ENCODE measurements around the gene PDE8B.

Gene PDE8B, protein sequence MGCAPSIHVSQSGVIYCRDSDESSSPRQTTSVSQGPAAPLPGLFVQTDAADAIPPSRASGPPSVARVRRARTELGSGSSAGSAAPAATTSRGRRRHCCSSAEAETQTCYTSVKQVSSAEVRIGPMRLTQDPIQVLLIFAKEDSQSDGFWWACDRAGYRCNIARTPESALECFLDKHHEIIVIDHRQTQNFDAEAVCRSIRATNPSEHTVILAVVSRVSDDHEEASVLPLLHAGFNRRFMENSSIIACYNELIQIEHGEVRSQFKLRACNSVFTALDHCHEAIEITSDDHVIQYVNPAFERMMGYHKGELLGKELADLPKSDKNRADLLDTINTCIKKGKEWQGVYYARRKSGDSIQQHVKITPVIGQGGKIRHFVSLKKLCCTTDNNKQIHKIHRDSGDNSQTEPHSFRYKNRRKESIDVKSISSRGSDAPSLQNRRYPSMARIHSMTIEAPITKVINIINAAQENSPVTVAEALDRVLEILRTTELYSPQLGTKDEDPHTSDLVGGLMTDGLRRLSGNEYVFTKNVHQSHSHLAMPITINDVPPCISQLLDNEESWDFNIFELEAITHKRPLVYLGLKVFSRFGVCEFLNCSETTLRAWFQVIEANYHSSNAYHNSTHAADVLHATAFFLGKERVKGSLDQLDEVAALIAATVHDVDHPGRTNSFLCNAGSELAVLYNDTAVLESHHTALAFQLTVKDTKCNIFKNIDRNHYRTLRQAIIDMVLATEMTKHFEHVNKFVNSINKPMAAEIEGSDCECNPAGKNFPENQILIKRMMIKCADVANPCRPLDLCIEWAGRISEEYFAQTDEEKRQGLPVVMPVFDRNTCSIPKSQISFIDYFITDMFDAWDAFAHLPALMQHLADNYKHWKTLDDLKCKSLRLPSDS

DNA sequence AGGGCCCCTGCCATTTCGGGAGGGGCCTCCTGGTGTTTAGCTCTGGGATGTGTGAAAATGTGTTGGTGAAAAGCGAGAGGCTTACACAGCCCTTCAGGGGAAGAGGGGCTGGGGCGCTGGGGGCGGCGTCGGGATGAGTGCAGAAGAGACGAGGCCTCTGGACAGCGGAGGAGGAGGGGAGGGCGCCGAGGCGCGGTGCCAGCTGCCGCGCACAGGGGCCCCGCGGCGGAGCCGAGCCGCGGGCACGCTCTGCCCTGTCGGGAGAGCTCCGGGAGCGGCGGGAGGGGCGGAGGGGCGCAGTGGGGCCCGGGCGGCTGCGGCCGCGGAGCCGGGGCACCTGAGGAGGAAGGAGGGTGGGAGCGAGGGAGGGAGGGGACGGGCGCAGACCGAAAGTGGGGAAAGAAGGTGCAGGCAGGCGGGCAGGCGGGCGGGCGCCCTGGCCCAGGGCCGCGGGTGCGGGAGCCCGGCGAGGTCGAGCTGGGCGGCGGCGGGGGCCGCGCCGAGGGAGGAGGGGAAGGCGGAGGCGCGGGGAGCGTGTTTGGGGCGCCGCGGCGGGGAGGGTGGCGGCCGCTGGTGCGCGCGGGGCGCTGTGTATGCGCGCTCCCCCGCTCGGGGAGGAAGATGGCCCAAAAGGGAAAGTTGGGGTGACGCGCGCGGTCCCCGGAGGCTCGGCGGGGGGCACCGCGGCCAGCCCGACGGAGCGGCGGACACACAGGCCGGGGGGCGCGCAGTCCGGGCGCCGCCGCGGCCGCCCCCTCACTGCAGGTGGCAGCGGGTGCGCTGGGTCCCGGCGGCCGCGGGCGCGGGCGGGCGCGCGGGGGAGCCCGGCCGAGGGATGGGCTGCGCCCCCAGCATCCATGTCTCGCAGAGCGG is at the start of gene PDE8B:
Gene PDE8B (plus strand): TSS at position 590 of the 873 bp plus-strand sequence. CDS start 246 bp downstream, at position 836.
- DNase-seq = no peak

DNA sequence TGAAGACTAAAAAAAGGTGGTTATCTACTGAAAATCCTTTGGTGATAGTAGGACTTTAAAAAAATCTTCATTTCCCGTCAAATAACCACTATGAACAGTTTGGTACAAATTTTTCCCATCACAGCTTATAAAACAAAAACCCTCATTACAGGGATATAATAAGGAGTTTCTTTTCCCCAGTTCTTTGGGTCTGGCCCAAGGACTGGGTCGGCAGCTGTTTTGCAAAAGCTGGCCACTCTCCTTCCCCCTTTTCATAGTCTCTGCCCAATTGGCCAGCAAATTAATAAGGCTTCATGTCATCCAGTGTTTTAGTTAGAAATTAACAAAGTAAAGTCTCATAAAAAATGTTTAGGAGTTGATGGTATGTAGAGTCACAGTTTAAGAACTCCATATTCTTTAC is 47.0 kb upstream of the PDE8B start:
- DNase-seq = no peak

DNA sequence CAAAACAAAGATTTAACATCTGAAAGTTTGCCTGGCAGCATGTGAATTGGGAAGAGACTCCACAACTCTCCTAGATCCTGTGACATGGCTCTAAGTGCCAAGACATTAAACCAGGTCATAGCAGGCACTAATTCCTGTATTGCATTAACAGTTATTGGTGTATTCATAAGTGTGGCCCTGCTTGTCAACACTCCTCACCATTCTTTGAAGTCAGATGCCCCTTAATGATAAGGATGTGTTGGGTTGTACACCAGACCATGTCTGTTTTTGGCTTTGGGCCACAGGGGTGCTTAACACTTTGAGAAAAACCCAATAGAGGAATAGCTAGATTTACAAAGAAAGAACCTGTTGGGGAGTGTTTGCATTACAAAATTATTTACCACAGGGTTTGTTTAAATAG is 43.4 kb upstream of the PDE8B start:
- no peak for DNase-seq

DNA sequence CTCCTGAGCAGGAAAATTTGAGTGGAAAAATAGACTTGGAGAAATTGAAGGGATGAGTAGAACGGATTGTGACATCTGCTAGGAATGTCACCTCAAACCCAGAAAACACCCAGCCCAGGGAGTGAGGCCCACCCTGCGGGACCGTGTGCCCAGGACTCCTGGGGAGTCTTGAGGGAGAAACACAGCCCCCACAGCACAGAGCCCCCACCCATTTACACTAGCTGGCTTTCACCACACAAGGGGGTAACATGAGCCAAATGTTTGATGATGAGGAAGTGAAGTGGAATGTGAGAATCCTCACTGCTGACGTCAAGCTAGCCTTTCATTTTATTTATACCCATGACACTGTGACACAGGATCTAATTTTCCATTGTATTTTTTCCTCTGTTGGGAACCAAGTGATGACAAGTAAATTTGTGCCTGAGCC is 42.8 kb upstream of the PDE8B start:
- DNase-seq = no peak

DNA sequence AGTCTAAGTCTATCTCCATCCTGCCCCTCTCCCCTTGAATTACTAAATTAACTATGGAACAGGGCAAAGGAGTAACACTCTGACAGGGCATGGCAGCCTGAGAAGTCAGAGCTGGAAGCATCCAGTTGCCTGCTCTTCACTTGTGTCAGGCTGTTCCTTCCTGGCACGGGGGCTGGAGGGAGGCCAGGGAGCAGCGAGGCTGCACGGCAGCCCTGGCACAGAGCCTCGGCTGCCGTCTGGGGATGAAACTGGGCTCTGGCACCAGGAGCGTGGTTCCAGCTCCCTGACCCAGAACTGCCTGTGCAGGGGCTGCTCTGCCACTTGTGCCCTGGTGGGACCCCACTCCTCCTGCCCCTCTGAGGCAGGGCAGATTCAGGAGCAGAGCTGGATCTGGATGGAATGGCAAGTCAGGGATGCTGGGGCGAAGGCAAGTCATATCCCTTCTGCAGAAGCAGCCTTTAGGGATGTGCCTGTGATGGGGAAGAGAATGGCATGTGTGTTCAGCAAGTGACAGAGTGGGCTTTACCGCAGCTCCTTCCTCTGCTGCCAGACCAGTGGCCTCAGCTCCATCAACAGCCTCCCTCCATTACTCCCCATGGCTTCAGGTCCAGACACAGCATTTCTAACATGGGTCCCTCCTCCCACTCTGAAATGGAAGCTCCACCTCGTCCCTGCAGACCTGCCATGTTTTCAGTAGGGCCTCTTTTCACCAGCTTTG is 42.2 kb upstream of the PDE8B start:
- no peak for DNase-seq

DNA sequence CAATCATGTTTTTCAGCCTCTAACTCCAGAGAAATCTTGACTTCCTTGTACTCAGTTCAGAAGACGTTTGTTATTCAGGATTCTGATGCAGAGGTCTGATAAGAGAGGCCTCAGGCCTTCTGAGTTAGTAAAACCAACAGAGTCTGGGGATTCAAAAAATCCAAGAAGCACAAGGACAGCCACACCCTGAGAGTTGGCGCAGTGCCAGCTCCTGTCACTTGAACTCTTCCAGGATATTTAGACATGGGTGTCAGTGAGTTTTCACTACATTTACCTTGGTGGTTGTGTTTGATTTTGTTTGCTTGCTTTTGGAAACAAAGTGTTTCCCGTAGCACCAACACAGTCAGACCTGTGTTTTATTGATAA is 41.6 kb upstream of the PDE8B start:
- no peak for DNase-seq

DNA sequence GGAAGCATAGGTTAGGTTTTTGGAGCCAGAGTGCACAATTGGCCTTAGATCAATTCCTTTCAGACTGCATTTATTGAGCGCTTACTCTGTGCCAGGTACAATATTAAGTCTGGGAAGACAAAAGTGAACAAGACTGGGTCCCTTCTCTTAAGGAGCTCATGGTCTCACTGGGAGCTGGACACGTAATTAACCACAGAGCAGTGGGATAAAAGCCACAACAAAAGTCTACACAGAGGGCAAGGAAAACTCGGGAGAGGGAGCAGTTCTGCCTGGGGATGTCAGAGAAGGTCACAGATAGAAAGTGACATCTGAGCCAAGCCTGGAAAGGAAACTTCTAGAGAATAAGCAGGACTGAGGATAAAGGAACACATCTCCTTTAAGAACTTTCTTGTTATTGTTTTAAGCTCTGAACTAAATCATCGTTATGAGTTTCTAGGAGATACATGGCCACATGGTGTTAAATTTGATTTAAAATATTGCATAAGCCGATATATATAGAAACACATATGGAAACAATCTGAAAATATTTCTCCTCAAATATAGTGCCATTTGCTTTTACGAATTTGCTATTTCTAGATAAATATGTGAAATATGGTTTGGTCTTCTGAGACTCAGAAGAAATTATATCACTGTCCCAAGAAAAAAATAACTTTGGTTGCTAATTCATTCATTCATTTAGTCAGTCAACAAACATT is 40.1 kb upstream of the PDE8B start:
- DNase-seq = no peak

DNA sequence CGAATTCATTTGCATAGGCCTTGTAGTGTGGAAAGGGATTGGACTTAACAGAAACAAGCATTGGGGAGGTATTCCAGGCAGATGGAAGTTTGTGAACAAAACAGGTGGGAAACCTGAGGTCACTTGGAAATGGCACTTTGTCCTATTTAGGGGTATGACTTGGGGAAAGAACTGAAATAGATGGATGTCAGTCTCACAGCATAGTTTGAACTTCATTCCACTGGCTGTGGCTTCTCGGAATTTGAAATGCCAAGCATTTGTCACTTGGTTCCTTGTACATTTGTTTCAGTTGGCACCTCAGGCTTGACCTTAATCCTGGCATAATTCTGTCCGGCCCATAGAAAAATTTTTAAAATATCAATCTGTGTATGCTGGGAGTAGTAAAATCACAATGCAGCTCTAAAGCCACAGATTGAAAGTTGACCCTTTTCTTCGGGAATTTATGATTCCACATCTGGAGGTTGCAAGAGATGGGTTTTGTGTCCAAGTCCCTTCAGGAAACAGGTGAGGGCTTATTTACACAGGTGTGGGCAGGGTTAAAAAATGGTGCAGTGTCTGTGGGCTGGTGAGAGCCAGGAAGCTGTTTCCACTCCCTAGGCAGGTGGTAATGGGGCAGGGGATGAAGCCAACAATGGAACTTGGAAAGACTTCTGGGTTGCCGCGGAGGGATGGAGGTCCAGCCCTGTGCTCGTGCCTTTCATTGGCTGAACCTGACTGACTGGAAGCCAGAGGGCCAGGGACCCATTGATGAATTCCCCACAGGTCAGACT is 39.2 kb upstream of the PDE8B start:
- no peak for DNase-seq

DNA sequence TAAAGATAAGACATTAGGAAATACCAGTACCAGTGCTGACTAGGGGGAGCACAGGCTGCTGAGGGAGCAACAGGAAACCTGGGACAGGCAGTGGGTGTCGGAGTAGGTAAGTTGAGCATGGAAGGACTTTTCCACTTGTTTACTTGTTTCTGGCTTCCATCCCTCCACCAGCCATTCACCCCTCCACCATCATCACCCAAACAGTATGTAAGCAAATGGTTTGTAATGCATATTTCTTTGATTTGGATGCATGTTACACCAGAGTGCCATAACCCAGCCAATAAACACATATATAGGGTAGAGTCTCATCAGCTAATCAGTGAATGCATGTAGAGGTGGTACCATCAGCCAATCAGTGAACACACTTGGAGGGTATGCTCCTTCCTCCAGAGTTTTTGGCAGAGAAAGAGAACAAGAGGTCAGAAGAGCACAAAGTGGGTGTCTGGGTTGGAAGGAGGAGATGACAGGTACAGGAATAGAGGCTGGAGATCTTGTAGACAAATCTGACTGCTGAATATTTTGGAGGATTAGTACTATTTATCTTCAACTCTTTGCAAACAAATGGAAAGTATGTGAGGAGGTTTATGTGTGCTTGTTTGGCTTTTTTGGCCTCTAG is 37.7 kb upstream of the PDE8B start:
- no peak for DNase-seq

DNA sequence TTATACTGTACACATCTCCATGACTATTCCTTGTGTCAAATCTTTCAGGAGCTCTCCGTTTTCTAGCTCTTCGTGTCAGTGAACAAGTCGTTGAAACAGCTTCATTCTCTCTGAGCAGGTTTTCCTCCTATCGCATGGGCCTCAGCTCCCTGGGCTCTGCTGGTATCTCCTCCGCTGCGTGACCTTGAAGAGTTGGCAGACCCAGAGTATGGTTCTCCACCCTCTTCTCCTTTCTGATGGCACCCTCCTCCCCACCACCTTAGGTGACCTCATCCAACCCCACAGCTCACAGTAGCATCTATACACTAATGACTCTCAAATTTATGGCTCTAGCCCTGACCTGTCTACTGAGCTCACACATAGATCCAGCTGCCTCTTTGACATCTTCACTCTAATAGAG is 36.0 kb upstream of the PDE8B start:
- DNase-seq = no peak

DNA sequence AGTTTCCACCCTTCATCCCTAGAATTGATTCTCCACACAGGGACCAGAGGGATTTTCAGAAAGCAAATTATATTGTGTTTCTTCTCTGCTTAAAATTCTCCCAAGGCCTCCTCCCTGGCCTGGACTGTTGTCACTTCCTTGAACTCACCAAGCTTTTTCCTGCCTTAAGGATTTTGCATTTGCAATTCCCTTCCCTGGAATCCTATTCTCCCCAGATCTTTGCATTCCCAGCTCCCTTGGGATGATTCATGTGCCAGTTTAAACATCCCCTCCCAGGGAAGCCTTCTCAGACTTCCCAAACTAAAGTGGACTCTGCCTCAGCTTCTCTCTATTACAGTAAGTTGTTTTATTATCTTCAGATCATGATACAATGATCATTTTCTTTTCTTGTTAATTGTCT is 35.2 kb upstream of the PDE8B start:
- no peak for DNase-seq

DNA sequence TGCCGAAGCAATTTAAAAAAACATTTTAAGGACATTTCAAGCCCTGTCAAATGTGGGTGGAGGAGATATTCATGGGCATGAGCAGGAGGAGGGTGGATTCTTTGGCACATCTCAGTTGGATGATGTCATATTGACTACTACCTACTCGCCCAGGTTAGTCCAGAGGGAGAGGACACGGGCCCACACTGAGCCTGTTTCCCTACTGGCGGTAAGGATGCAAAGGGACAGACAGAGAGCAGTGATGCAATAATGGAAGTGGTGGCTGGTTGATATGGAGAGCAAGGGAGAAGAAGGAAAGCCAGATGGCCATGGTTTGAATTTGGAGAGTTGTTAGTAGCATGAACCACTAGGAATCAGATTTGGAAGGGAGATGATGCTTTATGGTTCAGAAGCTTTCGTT is 34.1 kb upstream of the PDE8B start:
- no peak for DNase-seq

DNA sequence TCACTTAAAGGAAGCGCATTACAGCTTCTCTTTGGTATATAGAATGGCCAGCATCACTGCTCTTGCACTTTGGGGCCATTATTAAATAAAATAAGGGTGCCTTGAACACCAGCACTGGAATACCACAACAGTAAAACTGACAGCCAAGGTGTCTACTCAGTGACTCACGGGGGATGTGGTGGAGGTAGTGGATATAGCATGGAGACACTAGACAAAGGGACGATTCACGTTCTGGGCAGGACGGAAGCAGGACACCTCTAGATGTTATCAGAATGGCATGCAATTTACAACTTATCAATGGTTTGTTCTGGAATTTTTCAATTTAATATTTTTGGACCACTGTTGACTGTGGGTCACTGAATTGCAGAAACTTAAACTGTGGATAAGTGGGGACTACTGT is 32.9 kb upstream of the PDE8B start:
- no peak for DNase-seq

DNA sequence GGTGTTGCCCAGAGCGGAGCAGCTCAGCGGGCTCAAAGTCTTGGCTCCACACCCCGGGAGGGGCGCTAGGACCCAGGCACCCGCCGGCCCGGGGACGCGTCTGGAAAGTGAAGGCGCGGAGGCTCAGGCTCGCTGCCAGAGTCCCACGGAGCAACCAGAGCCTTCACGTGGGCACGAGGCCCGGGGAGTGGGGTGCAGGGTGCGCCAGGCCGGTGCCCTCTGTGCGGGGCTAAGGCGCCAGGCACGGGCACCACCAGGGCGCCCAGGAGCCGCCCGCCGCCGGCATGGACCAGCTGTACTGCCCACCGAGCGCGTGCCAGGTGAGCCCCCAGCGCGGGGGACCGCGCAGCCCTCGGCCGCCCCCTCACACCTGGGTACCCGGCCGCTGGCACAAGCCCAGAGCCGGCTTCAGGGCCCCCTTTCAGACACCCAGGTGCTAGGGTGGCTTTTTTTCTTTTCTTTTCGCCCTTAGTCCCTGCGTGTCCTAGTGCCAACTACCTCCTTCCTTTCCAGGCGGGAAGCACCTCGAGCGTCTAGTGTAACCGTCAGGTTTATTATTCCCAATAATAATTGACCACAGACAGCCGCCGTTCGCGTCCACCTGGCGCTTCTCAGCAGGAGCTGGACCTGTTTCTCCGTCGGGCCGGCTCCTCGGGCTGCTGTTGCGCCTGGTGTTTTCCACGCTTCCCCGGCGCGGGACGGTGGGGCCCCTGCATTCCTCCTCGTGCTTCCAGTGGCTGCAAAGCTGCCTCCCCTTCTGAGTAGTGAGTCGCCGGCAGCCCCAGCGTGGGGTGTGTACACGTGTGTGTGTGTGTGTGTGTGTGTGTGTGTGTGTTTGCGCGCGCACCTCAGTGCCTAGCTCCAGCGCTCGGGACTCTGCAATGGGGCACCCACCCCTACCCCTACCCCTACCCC is 30.1 kb upstream of the PDE8B start:
- no peak for DNase-seq

DNA sequence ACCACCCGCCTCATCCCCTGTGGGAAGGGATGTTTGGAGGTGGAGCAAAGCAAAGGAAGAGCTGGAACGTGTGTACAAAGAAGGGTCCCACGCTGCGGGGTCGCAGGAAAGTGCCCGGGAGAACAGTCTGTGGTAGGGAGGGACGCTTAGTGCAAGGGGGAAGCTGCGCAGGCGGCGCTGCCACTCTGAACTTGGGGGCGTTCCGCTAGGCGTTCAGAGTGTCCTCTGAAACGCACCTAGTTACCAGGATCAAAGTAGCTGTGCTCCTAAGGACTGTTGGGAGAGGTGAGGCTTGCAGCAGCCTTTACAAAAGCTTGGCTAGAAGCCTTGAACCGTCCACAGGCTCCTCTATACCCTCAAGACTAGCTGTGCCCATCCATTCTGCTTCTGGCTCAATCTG is 29.3 kb upstream of the PDE8B start:
- DNase-seq = no peak

DNA sequence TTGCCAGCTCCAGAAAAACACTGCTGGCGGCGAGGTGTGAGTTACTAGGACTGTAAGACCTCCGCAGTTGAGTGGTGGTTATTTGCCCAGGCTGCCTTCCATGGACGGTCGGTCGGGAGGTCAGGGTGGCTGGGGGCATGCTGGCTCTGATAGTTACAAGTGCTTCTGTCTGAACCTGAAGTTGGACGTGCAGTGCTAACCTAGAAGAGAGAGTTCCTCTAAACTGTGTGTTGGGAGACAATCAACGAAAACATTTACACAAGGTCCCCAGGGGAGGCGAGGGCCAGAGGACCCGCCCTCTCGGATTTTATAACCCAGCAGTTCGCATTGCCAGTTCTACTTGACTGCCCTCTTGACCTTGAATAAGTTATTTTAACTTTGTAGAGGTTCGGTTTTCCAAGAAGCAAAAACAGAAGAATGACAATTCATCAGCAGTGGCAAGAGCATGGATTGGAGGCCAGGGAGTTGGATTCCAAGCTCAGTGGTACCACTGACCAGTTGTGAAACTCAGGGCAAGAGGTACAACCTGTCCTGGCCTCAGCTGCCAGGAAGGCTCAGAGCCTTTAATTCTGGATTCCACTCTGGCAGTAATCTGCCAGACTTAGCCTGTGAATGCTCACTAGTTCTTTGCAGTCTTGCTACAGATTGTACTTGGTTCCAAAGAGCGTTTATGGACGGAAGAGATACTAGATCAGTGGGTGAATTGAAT is 28.7 kb upstream of the PDE8B start:
- no peak for DNase-seq

DNA sequence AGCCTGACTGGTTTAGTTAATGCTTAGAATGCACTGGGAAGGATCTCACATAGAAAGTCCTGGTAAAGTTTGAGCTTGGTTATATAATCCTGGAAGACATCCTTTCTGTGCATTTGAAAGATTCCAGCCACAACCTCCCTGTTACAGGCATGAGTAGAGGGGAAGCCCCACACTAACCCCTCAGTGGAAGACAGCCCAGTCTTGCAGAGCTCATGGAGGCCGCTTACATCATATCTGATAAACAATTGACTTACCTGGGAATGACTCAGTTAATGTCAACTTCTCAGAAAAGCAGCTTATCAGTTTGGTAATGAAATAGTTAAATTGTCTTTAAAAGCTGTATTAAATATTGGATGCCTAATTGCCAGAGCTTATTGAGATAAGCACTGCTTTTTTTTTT is 28.1 kb upstream of the PDE8B start:
- DNase-seq = no peak

DNA sequence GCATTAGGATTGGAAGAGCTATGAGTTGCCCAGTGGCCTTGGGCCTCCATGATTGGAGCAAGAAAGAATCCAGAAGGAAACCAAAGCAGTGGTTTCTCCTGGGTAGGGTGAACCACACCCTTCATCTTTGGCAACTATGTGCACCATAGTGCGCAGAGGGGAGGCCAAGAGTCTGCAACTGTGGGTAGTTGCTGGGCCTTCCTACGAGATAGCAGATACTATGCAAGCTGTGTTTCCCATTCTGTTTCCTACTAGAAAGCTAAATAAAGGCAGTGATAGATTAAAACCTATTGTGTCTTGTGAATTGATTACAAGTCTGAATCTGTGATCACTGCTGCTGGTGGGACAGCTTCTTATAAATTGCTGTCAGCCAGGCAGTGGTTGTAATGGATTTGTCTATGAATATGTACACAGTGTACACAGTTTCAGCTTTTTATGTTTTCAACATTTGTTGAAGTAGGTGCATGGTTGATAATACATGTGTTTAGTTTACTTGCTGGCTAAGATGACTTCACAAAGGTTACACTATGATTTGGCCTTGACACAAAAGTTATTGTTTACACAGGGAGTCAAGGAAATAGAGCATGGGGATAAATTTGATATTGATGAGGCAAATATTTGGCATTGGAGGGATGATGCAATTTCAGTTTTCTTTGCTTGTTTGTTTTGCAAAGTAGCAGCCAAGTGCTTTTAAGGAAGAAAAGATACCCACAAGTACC is 23.7 kb upstream of the PDE8B start:
- no peak for DNase-seq

All from NCI-H526 treated with DMSO at 0.1 percent for 48 hours (cell line).